Measurements from ENCODE around the gene HCFC1.

Gene HCFC1

DNA sequence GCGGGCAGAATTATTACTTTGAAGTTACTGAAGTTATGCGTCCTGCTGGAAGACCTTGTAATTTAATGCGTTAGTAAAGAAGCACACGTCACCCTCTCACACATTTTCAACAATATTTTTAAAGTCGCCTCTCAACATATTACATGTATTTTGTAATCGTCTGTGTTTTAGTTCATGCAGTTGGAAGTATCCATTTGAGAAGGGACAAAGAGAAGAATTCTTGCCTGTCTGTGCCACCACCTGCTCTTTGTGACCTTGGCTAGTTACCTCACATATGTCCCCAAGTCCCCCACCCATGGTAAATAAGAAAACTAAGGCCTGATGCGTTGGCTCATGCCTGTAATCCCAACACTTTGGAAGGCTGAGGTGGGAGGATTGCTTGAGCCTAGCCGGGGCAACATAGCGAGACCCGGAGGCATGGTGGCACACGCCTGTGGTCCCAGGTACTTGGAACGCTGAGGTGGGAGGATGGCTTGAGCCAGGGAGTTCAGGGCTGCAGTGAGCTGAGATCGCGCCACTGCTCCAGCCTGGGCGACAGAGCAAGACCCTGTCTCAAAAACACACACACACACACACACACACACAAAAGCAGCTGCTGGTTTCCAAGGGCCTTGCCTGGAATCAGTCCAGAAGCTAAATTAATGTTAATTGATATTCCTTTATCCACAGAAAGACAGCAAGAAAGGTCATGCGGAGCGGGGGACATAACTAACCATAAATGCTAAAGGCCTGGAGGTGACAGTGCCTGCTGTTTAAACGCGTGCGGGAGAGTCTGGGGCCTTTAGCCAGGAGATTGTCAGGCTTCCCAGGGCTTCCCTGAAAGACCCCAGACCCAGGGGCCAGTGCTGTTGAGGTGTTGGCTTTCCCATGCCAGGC lies 1.7 kb upstream of the HCFC1 start:
- DNase-seq: peak; percentile 54

DNA sequence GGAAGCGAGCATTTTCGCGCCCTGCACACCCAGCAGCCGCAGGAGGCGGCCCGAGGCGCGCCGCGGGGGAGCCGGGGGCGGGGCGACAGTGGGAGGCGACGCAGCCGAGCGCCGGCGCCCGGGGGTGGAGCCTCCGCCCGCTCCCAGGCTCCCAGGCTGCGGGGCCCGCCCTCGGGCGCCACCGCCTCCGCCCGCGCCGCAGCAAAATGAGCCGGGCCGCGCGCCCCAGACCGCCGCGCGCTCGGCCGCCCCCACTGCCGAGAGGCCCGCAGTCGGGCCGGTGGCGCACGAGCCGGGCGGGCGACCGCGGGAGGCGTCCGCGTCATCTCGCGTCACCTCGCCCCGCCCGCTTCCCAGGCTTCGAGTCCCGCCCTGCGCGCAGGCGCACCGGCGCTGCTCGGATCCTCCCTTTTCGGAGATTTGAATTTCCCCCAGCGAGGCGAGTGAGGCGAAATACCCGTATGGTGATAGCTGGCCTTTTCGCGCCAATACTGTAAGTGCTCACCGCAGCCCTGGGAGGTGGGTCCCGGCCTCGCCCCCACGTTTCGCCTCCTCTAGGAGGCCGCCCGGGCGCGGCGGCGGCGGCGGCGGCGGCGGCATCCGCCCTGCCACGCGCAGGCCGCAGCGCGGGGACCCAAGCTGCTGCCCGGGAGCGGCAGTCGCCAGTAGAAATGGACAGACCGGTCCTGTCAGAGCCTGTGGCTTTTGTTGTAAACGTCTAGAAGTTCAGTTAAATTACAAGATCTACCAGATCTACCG lies 929 bp upstream of the HCFC1 start, which contains the start of gene TMEM187:
TSS of gene TMEM187 (plus strand) at position 387 of the 759 bp plus-strand sequence. CDS start 9,309 bp downstream, outside the sequence.
- DNase-seq: peak; percentile 90

DNA sequence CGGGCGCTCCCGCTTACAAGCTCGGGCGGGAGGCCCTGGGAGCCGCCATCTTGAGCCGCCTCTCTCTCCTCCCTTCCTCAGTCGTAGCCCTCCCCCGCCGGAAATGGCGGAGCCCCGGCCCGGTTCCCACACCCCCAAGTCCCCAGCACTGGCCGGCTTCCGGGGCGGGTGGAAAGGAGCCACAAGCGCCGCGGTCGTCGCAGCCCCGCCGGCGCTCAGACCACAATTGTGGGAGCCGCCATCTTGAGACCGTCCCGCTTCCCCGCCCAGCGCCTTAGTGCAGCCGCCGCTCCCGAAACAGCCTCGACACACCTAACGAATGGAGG lies 531 bp downstream of the HCFC1 start:
- DNase-seq: peak; percentile 89

DNA sequence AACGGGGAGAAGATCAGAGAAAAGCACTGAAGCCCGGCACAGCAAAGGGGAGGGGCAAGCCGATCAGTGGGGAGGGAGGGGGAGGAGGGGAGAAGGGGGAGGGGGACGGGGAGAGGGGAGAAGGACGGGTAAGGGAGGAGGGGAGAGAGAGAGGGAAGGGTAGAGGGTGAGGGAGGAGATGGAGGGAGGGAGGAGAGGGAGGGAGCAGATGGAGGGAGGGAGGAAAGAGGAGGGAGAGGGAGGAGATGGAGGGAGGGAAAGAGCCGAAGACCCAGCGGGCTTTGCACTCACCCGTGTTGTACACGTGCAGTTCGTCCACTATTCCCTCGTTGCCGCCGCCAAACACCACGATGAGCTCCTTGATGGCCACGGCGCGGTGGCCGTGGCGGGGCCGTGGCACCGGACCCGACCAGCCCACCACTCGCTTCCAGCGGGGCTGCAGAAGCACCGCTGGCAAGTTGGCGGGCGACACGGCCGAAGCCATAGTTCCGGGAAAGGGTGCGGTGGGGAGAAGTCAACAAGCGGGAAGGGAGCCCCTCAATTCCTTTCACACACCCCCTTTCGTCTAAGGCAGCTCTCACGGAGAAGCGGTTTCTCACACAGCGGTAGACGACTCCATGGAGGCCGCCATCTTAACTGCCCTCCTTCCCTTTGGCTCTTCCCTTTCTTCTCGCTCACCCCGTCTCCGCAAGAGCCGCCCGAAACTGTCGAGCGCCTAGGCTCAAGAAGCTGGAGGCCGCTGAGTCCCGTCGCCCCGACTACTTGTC lies 1.1 kb downstream of the HCFC1 start:
- DNase-seq: no peak

DNA sequence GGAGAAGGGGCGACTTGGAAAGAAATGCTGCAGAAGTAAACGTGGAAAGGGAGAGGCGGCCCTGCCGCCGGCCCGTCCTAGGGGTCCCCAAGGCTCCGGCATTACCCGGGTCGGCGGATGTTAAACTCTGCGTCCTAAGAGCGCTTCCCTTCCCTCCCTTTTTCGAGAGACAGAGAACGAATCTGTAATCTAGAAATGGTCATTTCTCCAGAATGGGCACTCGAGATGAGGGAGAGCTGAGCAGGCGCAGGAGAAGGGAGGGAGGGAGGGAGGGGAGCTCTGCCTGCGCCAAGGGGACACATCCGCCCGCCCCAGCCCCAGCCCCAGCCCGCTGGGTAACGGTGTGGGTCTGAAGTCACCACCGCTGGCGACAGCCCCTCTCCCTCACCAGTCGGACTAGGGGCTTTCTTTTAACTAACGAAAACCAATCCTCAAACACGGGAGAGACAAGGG lies 1.7 kb downstream of the HCFC1 start:
- no peak for DNase-seq

DNA sequence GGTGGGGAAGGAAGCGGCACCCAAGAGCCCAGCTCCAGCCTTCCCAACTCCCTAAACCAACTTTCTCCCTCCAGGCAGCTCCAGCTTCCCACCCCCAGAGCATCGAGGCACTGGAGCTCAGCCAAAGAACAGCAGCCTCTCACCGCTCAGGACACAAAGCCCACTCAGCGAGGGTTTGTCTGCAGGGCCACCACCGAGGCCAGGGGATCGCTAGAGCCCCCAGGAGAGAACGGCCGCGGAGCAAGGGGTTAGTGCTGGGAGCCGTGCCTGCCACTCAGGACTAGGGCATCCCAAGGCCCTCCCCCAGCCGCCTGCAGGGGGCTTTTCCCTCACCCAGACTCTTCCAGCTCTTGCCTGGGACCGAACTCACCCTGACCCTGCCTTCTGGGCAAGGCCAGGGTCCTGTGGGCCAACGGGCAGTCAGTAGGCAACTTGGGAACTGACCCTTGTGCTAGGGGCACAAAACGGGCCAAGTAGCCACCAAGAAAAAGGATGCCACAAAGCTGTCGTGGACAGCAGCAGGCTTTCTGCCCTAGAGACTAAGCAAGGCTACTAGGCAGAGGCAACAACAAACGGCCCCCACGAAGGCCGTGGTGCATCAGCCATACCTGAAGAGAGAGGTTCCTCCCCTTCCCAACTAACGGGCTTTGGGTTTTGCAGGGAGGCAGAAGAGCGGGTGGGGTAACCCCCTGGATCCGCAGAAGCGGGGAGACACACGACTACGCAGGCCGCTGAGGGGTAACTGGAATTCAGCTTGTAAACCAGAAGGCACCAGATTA lies 2.3 kb downstream of the HCFC1 start:
- DNase-seq: no peak

DNA sequence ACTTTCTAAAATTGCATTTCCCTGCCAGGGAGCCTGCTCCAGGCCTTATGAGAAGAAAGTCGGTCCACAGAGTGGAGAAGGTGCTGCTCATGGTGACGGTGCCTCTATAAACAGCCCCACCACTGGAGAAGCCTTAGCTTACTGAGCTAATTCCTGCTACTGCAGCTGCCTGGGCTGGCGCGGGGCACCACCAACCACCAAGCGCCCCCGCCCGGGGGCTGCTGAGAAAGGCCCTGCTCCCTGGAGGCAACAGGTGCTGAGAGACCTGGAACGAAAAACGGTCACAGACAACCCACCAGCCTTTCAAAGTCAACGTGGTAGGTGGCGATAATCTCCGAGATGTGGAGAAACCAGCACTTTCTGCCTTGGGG lies 2.9 kb downstream of the HCFC1 start:
- no peak for DNase-seq

DNA sequence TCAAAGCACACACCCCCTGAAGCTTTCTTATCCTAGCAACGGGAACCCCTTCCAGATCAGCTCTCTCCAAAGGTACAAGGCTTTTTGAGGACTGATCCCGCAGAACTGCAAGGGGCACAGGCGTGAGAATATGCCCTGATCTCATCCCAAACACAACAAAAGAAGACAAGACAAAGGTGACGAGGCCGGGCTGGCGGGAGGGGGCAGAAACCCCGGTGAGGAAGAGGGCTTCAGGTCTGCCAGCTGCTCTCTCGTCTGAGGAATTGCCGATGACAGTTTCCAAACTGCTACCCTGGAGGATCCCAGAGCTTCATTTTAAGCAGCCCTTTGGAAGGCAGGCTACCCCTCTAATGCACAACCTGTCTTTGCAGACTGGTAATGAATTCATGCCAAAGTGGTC lies 3.4 kb downstream of the HCFC1 start:
- no peak for DNase-seq

DNA sequence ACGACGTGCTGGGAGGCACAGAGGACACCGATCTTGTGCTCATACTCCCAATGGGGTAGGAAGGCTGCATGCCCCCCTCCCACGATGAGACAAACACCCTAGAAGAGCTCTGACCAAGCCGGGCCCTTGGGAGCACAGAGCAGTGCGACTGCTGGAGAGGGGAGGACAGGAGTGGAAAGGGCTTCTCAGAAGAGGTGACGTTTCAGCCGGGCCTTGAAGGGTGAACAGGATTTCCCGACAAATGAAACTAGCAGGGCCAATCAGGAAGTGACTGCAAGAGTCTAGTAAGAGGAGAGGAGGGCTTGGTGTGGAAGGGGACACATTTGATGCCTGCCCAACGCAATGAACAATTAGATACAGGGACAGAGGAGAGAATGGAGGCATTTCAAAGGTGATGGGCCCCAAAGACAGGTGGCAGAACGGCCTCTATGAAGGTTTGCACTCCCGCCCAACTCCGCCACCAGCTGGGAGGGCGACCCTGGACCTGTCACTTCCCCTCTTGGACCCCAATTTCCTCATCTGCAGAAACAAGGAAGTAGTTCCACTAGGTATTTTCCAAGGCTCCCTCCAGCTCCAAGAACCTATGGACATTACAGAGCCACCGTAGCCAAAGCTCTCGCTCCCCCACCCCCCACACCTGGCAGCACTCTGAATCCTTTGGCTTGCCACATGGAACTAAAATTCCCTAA lies 3.9 kb downstream of the HCFC1 start:
- DNase-seq: no peak

DNA sequence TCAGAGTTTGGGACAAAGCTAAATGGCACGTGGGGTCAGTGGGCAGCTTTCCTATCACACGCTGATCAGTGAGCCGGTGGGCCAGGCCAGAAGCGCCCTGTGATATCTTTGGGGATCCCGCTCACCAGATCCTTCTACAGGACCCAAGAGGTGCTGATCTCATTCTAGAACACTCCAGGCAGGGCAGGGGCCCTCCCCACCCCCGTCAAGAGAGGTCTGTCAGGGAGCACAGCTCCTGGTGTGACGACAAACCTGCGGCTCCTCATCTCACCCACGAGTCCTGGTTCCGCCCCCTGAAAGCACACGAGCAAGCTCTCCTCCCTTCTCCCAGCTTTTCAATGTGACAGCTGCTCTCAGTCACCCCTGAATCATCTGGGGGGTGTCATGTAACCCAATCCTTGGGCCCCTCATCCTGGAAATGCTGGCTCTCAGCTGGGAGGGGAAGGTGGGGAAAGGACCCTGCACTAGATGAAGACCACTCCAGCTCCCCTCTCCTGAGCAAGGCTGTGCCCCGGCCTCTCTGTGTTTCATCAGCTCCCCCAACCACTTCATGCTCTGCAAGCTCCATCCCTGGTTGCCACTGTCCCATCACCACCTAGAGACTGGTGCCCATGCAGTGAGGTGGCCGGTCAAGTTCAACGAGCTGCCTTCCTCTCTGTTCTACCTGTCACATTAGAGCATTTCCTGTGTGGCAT lies 4.6 kb downstream of the HCFC1 start:
- DNase-seq: no peak

DNA sequence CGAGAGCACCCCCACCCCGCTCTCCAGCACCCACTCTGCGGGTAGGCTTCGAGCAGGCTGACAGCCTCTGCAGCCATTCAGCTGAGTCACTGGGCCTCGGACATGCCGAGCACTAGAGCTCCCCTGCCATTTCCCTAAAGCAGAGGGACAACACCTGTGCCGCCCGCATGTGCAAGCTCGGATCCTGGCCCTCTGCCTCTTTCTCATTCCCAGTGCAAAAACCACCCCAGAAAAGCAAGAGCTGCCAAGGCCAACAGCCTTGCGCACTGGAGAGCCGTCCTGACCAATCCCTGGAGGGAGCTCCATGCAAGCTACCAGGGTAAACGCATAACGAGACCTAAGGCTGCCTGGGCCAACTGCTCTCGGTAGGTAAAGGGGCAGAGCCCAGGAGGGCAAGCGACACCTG lies 5.3 kb downstream of the HCFC1 start:
- DNase-seq: no peak

DNA sequence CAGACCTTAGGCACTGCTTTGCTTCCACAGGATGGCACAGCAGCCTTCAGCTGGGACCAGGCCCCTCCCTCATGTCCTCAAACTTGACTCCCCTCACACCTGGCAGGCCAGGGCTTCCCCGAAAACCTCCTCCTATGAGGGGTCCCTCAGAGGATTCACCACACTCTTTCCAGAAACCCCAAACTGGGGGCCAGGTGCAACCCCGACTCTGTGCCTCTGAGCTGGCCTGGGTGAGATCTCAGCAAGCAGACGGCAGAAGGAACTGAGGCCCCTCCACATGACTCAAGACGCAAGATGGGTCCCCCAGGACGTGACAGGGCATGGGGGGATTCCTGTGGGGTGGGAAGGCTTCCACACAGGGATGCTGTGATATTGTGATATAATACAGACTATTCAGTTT lies 6.2 kb downstream of the HCFC1 start:
- DNase-seq: no peak

DNA sequence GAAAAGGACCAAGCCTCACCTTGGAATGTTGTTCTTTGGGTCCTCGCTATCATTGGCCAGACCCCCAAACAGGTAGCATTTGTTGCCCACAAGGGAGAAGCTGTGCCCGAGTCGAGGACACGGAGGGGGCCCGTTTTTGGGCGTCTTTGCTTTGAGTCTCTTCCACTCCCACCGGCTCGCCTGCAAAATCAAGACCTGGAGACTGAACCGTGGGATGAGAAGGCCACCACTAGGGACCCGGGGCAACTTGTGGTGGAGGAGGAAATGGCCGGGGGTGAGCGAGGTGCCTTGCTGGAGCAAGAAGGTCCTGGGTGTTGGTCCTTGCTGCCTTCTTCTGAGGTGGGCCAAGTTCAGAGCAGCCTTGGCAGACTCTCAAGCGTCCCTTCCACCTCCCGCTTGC lies 7.5 kb downstream of the HCFC1 start:
- no peak for DNase-seq

DNA sequence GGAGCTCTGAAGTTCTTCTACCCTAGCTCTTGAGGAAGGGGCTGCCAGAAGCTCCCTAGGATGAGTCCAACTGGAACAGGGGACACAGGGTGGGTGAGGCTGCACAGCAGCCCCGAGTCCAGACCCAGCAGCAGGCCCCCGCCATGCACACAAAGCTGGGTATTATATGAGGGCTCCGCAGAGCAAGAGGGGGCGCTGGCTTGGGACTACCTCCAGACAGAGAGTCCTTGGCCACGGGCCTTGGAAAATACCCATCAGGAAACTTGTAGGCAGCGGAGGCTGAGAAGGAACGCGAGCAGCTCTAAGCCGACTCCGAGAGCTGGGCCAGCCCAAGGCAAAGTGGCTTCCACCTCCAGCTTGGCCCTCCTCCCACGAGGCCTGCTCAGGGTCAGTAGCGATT lies 8.1 kb downstream of the HCFC1 start:
- no peak for DNase-seq

DNA sequence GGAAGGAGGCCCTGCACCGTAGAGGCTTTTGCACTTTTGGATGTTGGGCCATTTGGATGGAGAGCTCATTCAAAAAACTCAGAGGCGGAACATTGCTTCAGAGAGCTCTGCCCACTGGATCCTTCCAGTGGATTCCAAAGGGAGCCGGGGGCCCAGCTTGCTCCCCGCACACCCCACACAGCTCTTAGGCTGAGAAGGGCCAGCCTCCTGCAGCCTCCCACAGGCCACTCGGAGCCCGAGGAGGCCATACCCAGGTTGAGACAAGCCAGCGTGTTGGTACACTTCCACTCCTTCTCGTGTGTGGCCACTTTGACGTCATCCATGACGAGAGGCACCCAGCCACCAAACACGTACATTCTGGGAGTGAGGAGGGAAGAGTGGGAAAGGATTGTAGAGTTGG lies 10.3 kb downstream of the HCFC1 start:
- DNase-seq: no peak

DNA sequence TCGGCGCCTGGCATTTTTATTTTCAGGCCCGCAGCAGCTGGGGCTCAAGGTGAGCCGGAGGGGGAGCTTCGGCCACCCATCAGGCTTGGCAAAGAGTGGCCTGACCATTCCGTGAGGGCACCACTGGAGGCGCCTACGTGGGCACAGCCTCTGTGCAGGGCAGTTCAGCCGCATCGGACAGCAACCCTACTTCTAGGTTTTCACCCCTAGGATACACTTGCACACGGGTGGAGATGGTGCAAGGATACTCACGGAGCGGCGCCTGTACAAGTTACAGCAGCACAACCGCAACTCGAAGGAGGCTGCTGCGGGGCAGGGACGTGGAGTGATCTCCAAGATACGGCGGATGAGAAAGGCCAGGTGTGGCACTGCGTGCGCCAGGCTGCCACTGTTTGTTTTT lies 10.8 kb downstream of the HCFC1 start:
- no peak for DNase-seq

DNA sequence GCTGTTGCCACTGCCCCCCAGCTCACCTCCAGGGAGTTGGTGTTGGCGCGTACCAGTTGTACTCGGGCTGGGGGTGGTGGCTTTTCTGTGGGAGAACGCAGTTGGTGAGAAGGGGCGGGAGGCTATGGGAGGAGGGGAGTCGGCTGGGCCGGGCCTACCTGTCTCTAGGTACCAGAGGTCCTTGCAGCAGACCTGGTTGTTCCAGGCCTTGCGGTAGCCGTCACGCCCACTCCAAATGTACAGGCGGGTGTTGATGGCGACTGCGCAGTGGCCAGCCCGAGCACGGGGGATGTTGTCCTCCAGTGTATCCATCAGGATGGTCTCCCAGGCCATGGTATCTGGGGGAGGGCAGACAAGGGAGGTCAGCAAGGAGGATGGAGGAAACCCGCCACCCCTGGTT lies 11.5 kb downstream of the HCFC1 start:
- no peak for DNase-seq

DNA sequence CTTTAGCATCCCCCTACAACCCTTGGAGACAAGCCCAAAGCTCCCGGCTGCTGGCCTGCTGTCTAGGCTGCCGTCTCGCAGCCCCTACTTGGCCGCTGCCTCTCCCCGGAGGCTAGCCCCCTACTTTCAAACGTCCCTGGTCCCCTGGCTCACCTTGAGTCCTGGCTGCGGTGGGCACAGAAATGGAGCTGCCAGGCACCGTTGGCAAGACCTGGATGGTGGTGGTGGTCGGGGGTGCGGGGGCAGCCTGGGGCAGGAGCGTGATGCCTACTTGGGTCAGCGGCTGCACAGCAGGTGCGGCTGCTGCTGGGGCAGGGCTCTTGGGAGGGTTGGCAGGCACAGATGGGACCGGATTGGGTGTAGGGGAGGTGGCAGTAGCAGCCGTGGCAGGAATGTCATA lies 12.0 kb downstream of the HCFC1 start:
- no peak for DNase-seq

DNA sequence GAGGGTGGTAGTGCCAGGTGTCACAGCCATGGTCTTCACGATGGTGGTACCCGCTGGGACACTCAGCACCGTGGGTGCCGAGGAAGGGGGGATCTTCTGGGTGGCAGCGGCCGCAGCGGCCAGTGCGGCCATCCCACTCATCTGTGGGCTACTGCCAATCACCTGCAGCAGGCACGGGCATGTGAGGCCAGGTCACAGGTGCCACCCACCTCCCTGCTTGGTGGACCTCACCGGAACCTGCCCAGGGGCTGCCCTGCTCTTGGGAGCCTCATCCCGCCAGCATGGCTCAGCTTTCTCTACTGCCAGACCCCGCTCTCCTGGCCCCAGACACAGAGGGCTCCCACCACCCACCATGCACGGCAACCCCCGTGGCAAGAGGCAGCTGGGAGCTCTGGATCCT lies 13.0 kb downstream of the HCFC1 start:
- DNase-seq: no peak

DNA sequence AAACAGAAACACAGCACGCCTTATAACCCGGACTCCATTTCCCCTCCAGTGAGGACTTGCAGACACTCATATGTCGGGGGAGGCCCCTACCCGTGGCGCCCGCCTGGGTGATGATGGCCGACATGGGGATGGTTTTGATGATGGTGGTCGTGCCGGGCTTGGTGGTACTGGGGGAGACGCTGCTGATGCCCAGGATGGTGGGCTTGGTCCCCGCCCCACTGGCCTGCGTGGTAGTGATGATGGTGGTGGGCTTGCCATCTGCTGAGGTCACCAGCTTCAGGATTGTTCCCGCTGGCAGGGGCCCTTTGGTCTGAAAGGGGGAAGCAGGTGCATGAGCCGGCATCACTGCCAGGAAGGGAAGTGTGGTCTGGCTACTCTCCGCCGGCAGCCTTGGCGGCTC lies 14.4 kb downstream of the HCFC1 start:
- DNase-seq: no peak

All from activated CD8-positive, alpha-beta memory T cell treated with anti-CD3 and anti-CD28 coated beads, Interleukin-2, amount 50 U/mL, for 48 hours (primary cell).